Right lobe of liver (tissue), 6 donors: ENCODE results near the gene CYP4F3. TPM values are rescaled to one million over a fixed set of nuclear protein-coding genes. Genes with fewer than 3 reads are reported as not detected.
"Not testable (repeated sequence)": the region's sequence is repeated elsewhere in the genome, so short reads cannot be mapped to it uniquely, and the experiment has no call there.

ENCODE experiments used
- ATAC-seq, 4 donors: fragments of 200-7000 bp; cut with Tn5 transposase; one replicate each; pipeline ENCODE4 v1.9.1; 2020; ENCODE audit warnings: mild to moderate bottlenecking in 4 of 4, moderate library complexity in 4 of 4
- DNase-seq, 3 donors: peaks; one replicate each; pipeline ENCODE4 v3.0.0-alpha.2; 2020
- H3K27ac ChIP-seq, 3 donors: fragments of 200-600 bp; one replicate each; pipeline ENCODE4 v1.8.0; 2022
- H3K27me3 ChIP-seq, 2 donors: fragments of 200-600 bp; one replicate each; pipeline ENCODE4 v1.8.0; 2022
- H3K36me3 ChIP-seq, 4 donors: fragments of 200-600 bp; sonication (generic) in 1 of 4; one replicate each; pipeline versions ENCODE4 v1.5.1 to v1.8.0; 2017 to 2022; ENCODE audit warnings: control low read depth in 1 of 4
- H3K4me1 ChIP-seq, 4 donors: fragments of 200-600 bp; sonication (generic) in 1 of 4; one replicate each; pipeline versions ENCODE4 v1.5.1 to v1.8.0; 2017 to 2022; ENCODE audit warnings: control low read depth in 1 of 4
- H3K4me3 ChIP-seq, 3 donors: fragments of 200-600 bp; one replicate each; pipeline ENCODE4 v1.8.0; 2022
- H3K9me3 ChIP-seq, 4 donors: fragments of 200-600 bp; sonication (generic) in 1 of 4; one replicate each; pipeline versions ENCODE4 v1.5.1 to v1.8.0; 2017 to 2022; ENCODE audit warnings: control low read depth in 1 of 4
- CTCF ChIP-seq, 4 donors: fragments of 200-600 bp in 3 of 4; fragments of 450-650 bp in 1 of 4; IDR thresholded peaks; one replicate each; pipeline versions ENCODE4 v1.5.1 to v1.8.0; 2016 to 2022; ENCODE audit warnings: antibody characterized with exemption in 4 of 4, mild to moderate bottlenecking in 2 of 4
- POLR2A ChIP-seq: fragments of 450-650 bp; IDR thresholded peaks from one replicate; pipeline ENCODE4 v1.6.1; 2017; ENCODE audit warnings: antibody characterized with exemption, mild to moderate bottlenecking
- WGBS: methylation state at CpG from one replicate; pipeline ENCODE4 v1.1.6; 2018; ENCODE audit warnings: low coverage, low lambda C conversion rate; ENCODE audit not compliant: insufficient coverage; ENCODE audit errors: missing lambda C conversion rate; 5-methylcytosine and 5-hydroxymethylcytosine counted together
- intact Hi-C, 2 donors: fragments of 100-400 bp; cut with DNase I; formaldehyde crosslinking; loops; one replicate each; pipeline versions ENCODE4 v1.11.2 to v1.14.1; 2022
- total RNA-seq, 6 experiments: library from RNA; depleted of rRNA in 2 of 6; stranded (reverse); fragments of >200 nt in 2 of 6; fragmentation: NEBNext Ultra II Directional in 3 of 6; extraction: Animal tissue kit (Norgen Biotek cat#: 25700) in 3 of 6; gene quantifications; one replicate each; pipeline versions ENCODE4 v1.1.0 to v1.2.4, GENCODE V29; 2016 to 2023
- donor health status: DM: no; HTN: yes; CAD: no.
- donor health status: DM: no; HTN: no; CAD: no.
- donor health status: DM: no; HTN: no; CAD: no.
- donor health status: DM: no; HTN: yes; CAD: no.
- donor health status: DM: no; HTN: yes; CAD: no.

Gene CYP4F3
- total RNA-seq, 6 experiments from 2014 or later = 186 to 573 (median 245) TPM

GRCh38 chr19:15673176-15673654 lies 32.5 kb downstream of the CYP4F3 start:
- intact Hi-C loops = no loop called here
- peak overlapping the region; percentile 12 to 62 (median 19) for H3K4me3 ChIP-seq

GRCh38 chr19:15675560-15675959 lies 34.9 kb downstream of the CYP4F3 start:
- ATAC-seq (no peak), DNase-seq (no peak)
- no peak for TF ChIP-seq POLR2A
- no peak for TF ChIP-seq CTCF (IDR thresholded peaks at IDR 0.05)
- Histone ChIP-seq H3K4me3 (no peak overlapping the region), H3K27ac (no peak overlapping the region), H3K9me3 (no peaks in the 10 kb centered on the region), H3K4me1 (peaks cover 0 to 37% (median 7%) of the 10 kb centered on the region in 4 donors), H3K27me3 (no peaks in the 10 kb centered on the region), H3K36me3 (peaks cover 0 to 6% (median 0%) of the 10 kb centered on the region in 4 donors)
- WGBS = 57% methylated on average over 2 of the region's 3 CpGs
- intact Hi-C loops = loop anchor here in 1 of 2 donors (5.0 kb wide), 1 partner anchor 102 kb away; no protein-coding TSS in a partner anchor

More at GRCh38 chr19:15673176-15673654, 32.5 kb downstream of the CYP4F3 start:
- Histone ChIP-seq H3K36me3 (peaks cover 0 to 3% (median 0%) of the 10 kb centered on the region in 4 donors), H3K27me3 (no peaks in the 10 kb centered on the region), H3K9me3 (no peaks in the 10 kb centered on the region), H3K4me1 (peaks cover 0 to 14% (median 0%) of the 10 kb centered on the region in 4 donors), H3K27ac (peak overlapping the region; percentile 50 to 65 (median 65))
- TF ChIP-seq CTCF (IDR thresholded peaks at IDR 0.05) (no peak), POLR2A (no peak)
- ATAC-seq (peak; percentile 54 to 75 (median 72)), DNase-seq (peak; percentile 58 to 86 (median 80))
- 14% methylated on average over 6 of the region's 9 CpGs for WGBS

GRCh38 chr19:15679089-15679488 lies 38.4 kb downstream of the CYP4F3 start:
- intact Hi-C loops = loop anchor here in 1 of 2 donors (5.0 kb wide), 1 partner anchor 98 kb away; no protein-coding TSS in a partner anchor
- H3K36me3 ChIP-seq = peaks cover 0 to 19% (median 3%) of the 10 kb centered on the region in 4 donors
- no peak overlapping the region for H3K4me3 ChIP-seq
- peaks cover 0 to 41% (median 13%) of the 10 kb centered on the region in 4 donors for H3K4me1 ChIP-seq
- H3K27me3 ChIP-seq = no peaks in the 10 kb centered on the region
- ATAC-seq (no peak), DNase-seq (no peak)
- no peaks in the 10 kb centered on the region for H3K9me3 ChIP-seq
- TF ChIP-seq CTCF (IDR thresholded peaks at IDR 0.05) (no peak), POLR2A (no peak)
- 19% methylated on average over 4 of the region's 4 CpGs for WGBS
- H3K27ac ChIP-seq = no peak overlapping the region

- intact Hi-C loops = loop anchor here in 1 of 2 donors (5.0 kb wide), 1 partner anchor 97 kb away; no protein-coding TSS in a partner anchor
- not testable (repeated sequence) for H3K9me3 ChIP-seq, H3K27me3 ChIP-seq, DNase-seq, H3K4me3 ChIP-seq
- Histone ChIP-seq H3K36me3 (peaks cover 0 to 25% (median 7%) of the 10 kb centered on the region in 4 donors), H3K4me1 (peaks cover 0 to 36% (median 13%) of the 10 kb centered on the region in 4 donors), H3K27ac (peak overlapping the region in 2 of 3 donors; percentile 68 to 89)
- 37% methylated on average over 2 of the region's 4 CpGs for WGBS
- ATAC-seq = peak; percentile 7 to 50 (median 10)
Measured at GRCh38 chr19:15679865-15680264, 39.2 kb downstream of the CYP4F3 start.
